Measurements from ENCODE around the gene MIOX. TPM values are rescaled to one million over a fixed set of nuclear protein-coding genes. Genes with fewer than 3 reads are reported as not detected.
A peak's percentile ranks its signal among the peaks of the same experiment; 100 is the strongest.

MIOX gene
- total RNA-seq, 1 experiment from 2014 or later: 1.4 TPM

DNA sequence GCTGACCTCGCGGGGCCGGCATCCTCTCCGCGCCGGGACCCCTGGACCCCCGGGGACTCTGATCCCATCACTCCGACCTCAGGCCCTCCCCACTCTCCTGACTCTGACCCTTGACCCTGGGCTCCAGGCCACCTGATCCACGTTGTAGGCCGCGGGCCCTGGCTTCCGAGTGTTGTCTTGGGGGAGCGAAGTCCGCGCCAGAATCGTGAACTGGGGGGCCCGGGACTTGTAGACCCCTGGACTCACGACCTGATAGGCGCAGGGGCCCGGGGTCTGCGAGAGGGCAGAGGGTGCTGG, 43.9 kb downstream of the MIOX start:
- DNase-seq: no peak
- Histone ChIP-seq H3K79me1 (ENCODE audit: insufficient read depth, low read depth, low read length, poor library complexity, severe bottlenecking) (no peaks in the 10 kb centered on the region), H2BK12ac (ENCODE audit: insufficient read length, low read depth, low read length) (no peak overlapping the region), H3K4me2 (ENCODE audit: insufficient read depth, insufficient read length, low read length) (peak overlapping the region; percentile 34), H3K27me3 (ENCODE audit: insufficient read depth, low read length) (peaks cover 37% of the 10 kb centered on the region; the same call in 1 of the 2 replicates), H2BK120ac (ENCODE audit: low read depth, low read length, poor library complexity, severe bottlenecking) (no peak overlapping the region), H4K5ac (ENCODE audit: insufficient read length, low read depth, low read length) (no peak overlapping the region), H3K23me2 (ENCODE audit: insufficient read length, low read depth, low read length, poor library complexity, severe bottlenecking) (peaks cover 18% of the 10 kb centered on the region), H4K8ac (replicated peaks; ENCODE audit: insufficient read length, low read depth, low read length) (no peak overlapping the region), H2BK5ac (ENCODE audit: insufficient read length, low read length) (no peak overlapping the region), H3T11ph (ENCODE audit: low read length) (no peak overlapping the region), H3K18ac (ENCODE audit: insufficient read length, low read depth, low read length) (no peak overlapping the region), H2BK15ac (ENCODE audit: low read depth, low read length) (no peak overlapping the region), H2BK20ac (ENCODE audit: low read depth, low read length, poor library complexity, severe bottlenecking) (no peak overlapping the region), H3K79me2 (ENCODE audit: insufficient read depth, low read length) (no peaks in the 10 kb centered on the region), H3K56ac (ENCODE audit: insufficient read length, low read depth, low read length) (no peak overlapping the region), H3K4me1 (ENCODE audit: insufficient read depth, low read length) (no peaks in the 10 kb centered on the region), H3K27ac (ENCODE audit: insufficient read length, low read depth, low read length) (no peak overlapping the region), H4K20me1 (ENCODE audit: control insufficient read depth, insufficient read depth, insufficient read length) (no peaks in the 10 kb centered on the region), H2AFZ (ENCODE audit: low read length) (no peak overlapping the region), H3K14ac (ENCODE audit: insufficient read depth, low read length) (0 out of 2 replicates have a peak overlapping the region, but pooled peaks have one; percentile 77), H3K9ac (ENCODE audit: extremely low read depth, insufficient read length, low read length) (no peak overlapping the region), H3K9me3 (ENCODE audit: control insufficient read depth, low read depth, low read length) (no peaks in the 10 kb centered on the region), H3K4ac (ENCODE audit: low read depth, low read length) (no peak overlapping the region), H3K23ac (ENCODE audit: insufficient read length, low read depth, low read length) (no peak overlapping the region), H2AK5ac (ENCODE audit: insufficient read length, low read length) (no peak overlapping the region), H4K91ac (ENCODE audit: insufficient read length, low read depth, low read length) (no peak overlapping the region)
- no CpG with 5 or more reads among the region's 21 CpGs for WGBS (ENCODE audit: extremely low coverage, insufficient read length, low lambda C conversion rate)
- no peaks in the 10 kb centered on the region; a peak in 1 of 7 replicates for H3K36me3 Mint-ChIP-seq (ENCODE audit: insufficient read depth in 1 of 3, low read depth in 3 of 3)
- no peaks in the 10 kb centered on the region; a peak in 1 of 5 replicates for H3K9me3 Mint-ChIP-seq
- H3K4me1 Mint-ChIP-seq: peaks cover 15 to 20% of the 10 kb centered on the region in 2 experiments
- TF ChIP-seq, protein P1, sequence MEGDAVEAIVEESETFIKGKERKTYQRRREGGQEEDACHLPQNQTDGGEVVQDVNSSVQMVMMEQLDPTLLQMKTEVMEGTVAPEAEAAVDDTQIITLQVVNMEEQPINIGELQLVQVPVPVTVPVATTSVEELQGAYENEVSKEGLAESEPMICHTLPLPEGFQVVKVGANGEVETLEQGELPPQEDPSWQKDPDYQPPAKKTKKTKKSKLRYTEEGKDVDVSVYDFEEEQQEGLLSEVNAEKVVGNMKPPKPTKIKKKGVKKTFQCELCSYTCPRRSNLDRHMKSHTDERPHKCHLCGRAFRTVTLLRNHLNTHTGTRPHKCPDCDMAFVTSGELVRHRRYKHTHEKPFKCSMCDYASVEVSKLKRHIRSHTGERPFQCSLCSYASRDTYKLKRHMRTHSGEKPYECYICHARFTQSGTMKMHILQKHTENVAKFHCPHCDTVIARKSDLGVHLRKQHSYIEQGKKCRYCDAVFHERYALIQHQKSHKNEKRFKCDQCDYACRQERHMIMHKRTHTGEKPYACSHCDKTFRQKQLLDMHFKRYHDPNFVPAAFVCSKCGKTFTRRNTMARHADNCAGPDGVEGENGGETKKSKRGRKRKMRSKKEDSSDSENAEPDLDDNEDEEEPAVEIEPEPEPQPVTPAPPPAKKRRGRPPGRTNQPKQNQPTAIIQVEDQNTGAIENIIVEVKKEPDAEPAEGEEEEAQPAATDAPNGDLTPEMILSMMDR (conservative IDR thresholded peaks at IDR 0.05): no peak
- H3K27me3 Mint-ChIP-seq (ENCODE audit: low read depth): peaks cover 75% of the 10 kb centered on the region
- H3K4me3 Mint-ChIP-seq: peak overlapping the region; percentile 56 to 77
- H3K27ac Mint-ChIP-seq: no peak overlapping the region

All from H9 (cell line).